ENCODE data around the gene PAX2. TPM values are rescaled to one million over a fixed set of nuclear protein-coding genes. Genes with fewer than 3 reads are reported as not detected.

Gene PAX2
- total and polyA plus RNA-seq, 2 of the 8 experiments (the other 6 are each of a cell fraction or from before 2014, with no cell fraction given) = 0.02 TPM; not detected in 1

DNA sequence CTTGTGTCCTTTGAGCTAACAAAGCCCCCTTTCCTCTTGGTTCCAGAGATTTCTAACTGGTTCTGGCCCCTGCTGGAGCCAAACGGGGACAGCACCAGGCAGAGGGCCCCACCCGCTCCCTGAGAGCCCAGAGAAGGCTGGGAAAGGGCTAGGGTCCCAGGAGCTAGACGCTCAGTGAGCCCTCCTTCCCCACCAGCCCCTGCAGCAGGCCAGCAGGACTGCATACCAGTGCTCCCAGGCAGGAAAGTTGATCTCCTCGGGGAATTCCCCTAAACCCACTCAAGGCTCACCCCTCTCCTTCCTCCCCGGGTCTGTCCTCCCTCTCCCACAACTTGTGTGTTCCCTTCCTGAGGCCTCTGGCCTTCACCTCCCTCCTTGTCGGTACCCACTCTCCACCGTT is 47.7 kb downstream of the PAX2 start:
- Histone ChIP-seq H3K4me1 (replicated peaks in 1 of 4; ENCODE audit: control insufficient read depth in 3 of 4, insufficient read depth in 4 of 4, low read length in 3 of 4) (peaks cover 5 to 27% (median 11%) of the 10 kb centered on the region in 4 experiments), H2BK12ac (ENCODE audit: low read depth, low read length) (peak overlapping the region; percentile 69; the same call in 1 of the 2 replicates), H3K36me3 (ENCODE audit: control insufficient read depth in 2 of 4, insufficient read depth in 4 of 4, low read length in 3 of 4) (no peaks in the 10 kb centered on the region), H3K14ac (ENCODE audit: insufficient read length) (no peak overlapping the region), H3K4me2 (ENCODE audit: insufficient read depth in 1 of 2, low read depth in 2 of 2, low read length in 2 of 2) (no peak overlapping the region), H3K56ac (replicated peaks; ENCODE audit: insufficient read length, low read depth, low read length) (no peak overlapping the region), H3K4me3 (ENCODE audit: extremely low read depth in 1 of 4, insufficient read depth in 2 of 4, low read depth in 3 of 4, low read length in 4 of 4) (no peak overlapping the region), H3K9ac (replicated peaks in 1 of 4; ENCODE audit: extremely low read depth in 1 of 4, low read depth in 3 of 4, low read length in 3 of 4) (no peak overlapping the region), H3K23ac (ENCODE audit: insufficient read length) (no peak overlapping the region), H3K9me3 (ENCODE audit: insufficient read depth in 2 of 2, low read depth in 1 of 2, low read length in 1 of 2) (no peaks in the 10 kb centered on the region), H4K8ac (ENCODE audit: extremely low read depth, insufficient read depth, low read length) (no peak overlapping the region), H2AFZ (ENCODE audit: low read length) (0 out of 2 replicates have a peak overlapping the region, but pooled peaks have one; percentile 28), H3K27ac (ENCODE audit: low read depth, low read length) (no peak overlapping the region), H2BK120ac (replicated peaks; ENCODE audit: low read depth, low read length) (no peak overlapping the region), H4K20me1 (replicated peaks in 1 of 2; ENCODE audit: control insufficient read depth in 1 of 2, insufficient read depth in 2 of 2, low read length in 2 of 2) (no peaks in the 10 kb centered on the region), H3K4ac (replicated peaks; ENCODE audit: insufficient read length, low read depth, low read length) (no peak overlapping the region), H2BK20ac (ENCODE audit: low read length) (no peak overlapping the region), H3K23me2 (ENCODE audit: low read depth, low read length) (no peaks in the 10 kb centered on the region), H2BK5ac (ENCODE audit: low read depth, low read length) (no peak overlapping the region), H4K5ac (ENCODE audit: insufficient read length, low read depth, low read length) (no peak overlapping the region), H3K79me1 (ENCODE audit: low read depth, low read length) (no peaks in the 10 kb centered on the region), H3K27me3 (replicated peaks in 1 of 4; ENCODE audit: control insufficient read depth in 3 of 4, extremely low read depth in 1 of 4, insufficient read depth in 3 of 4, low read length in 3 of 4) (no peaks in the 10 kb centered on the region; a peak in 4 of 7 replicates), H3K79me2 (ENCODE audit: control insufficient read depth in 1 of 2, insufficient read depth in 2 of 2, low read length in 2 of 2) (no peaks in the 10 kb centered on the region), H2AK5ac (ENCODE audit: low read depth, low read length) (no peak overlapping the region), H3K18ac (ENCODE audit: extremely low read depth, low read length) (no peak overlapping the region), H2BK15ac (ENCODE audit: low read length) (no peak overlapping the region), H4K91ac (replicated peaks; ENCODE audit: insufficient read length, low read length) (no peak overlapping the region)
- ChIA-PET CTCF (ENCODE audit: partially characterized antibody) (interaction anchor here (0.7 to 2.0 kb wide), 10 partner anchors 8 to 224 kb away, joined by 3 to 8 read pairs (median 3); no protein-coding TSS in a partner anchor), POLR2A (ENCODE audit: partially characterized antibody) (interaction anchor here (1.1 to 1.3 kb wide), 3 partner anchors 13 to 33 kb away, joined by 4 to 5 read pairs (median 4); no protein-coding TSS in a partner anchor)
- TF ChIP-seq TEAD4 (IDR thresholded peaks at IDR 0.05; ENCODE audit: low read depth, low read length) (0 out of 2 replicates have a peak, but pooled peaks have one; percentile 26), MAFK (IDR thresholded peaks at IDR 0.05; ENCODE audit: low read depth, low read length) (no peak)
- 47% methylated on average over 6 of the region's 7 CpGs; no CpG with 5 or more reads in 1 of the 2 experiments for WGBS, 2 experiments (ENCODE audit: extremely low coverage in 1 of 2, insufficient coverage in 1 of 2, insufficient read length in 1 of 2, insufficient replicate concordance in 2 of 2, low coverage in 1 of 2, low lambda C conversion rate in 2 of 2, missing lambda C conversion rate in 1 of 2)
- FAIRE-seq (no peak), DNase-seq (ENCODE audit: low read depth in 1 of 2, low spot score in 2 of 2) (peak in 1 of 2 experiments; percentile 61)

All from H1 (cell line).